NCI-H146 (cell line): ENCODE data around the gene TNFSF18.
"Not testable (repeated sequence)": the region's sequence is repeated elsewhere in the genome, so short reads cannot be mapped to it uniquely, and the experiment has no call there.

Source experiments
- DNase-seq: peaks from one replicate; lab custom pipeline; 2025; lab: John Stamatoyannopoulos, UW

TNFSF18 gene

GRCh38 chr1:173050865-173051264 lies at the start of gene TNFSF18:
TSS of gene TNFSF18 (minus strand) at chr1:173050941. CDS start at chr1:173050896, 45 bp downstream.
- no peak for DNase-seq

- no peak for DNase-seq
These were observed 48.4 kb upstream of the TNFSF18 start for GRCh38 chr1:173099166-173099565.

GRCh38 chr1:173098117-173098516 lies 47.4 kb upstream of the TNFSF18 start:
- no peak for DNase-seq

GRCh38 chr1:173097001-173097400 lies 46.3 kb upstream of the TNFSF18 start:
- no peak for DNase-seq

GRCh38 chr1:173095632-173096031 lies 44.9 kb upstream of the TNFSF18 start:
- DNase-seq, result no peak

- no peak for DNase-seq
These were observed 43.8 kb upstream of the TNFSF18 start for GRCh38 chr1:173094541-173094940.

GRCh38 chr1:173093691-173094445 lies 43.1 kb upstream of the TNFSF18 start:
- DNase-seq, result no peak

GRCh38 chr1:173084292-173084691 lies 33.6 kb upstream of the TNFSF18 start:
- no peak for DNase-seq

- DNase-seq, result no peak
These were observed 32.2 kb upstream of the TNFSF18 start for GRCh38 chr1:173082913-173083312.

GRCh38 chr1:173074217-173074616 lies 23.5 kb upstream of the TNFSF18 start:
- DNase-seq, result not testable (repeated sequence)

- no peak for DNase-seq
These were observed 13.3 kb upstream of the TNFSF18 start for GRCh38 chr1:173064011-173064410.

- DNase-seq, result no peak
These were observed 12.4 kb upstream of the TNFSF18 start for GRCh38 chr1:173063171-173063570.

- DNase-seq, result no peak
These were observed 11.6 kb upstream of the TNFSF18 start for GRCh38 chr1:173062150-173062938.

GRCh38 chr1:173058556-173058955 lies 7.8 kb upstream of the TNFSF18 start:
- no peak for DNase-seq

GRCh38 chr1:173057984-173058383 lies 7.2 kb upstream of the TNFSF18 start:
- DNase-seq, result no peak

GRCh38 chr1:173056365-173056764 lies 5.6 kb upstream of the TNFSF18 start:
- no peak for DNase-seq

- DNase-seq, result no peak
These were observed 2.0 kb upstream of the TNFSF18 start for GRCh38 chr1:173052681-173053196.

- DNase-seq, result no peak
These were observed 1.5 kb downstream of the TNFSF18 start for GRCh38 chr1:173049322-173049633.

- no peak for DNase-seq
These were observed 2.0 kb downstream of the TNFSF18 start for GRCh38 chr1:173048621-173049321.

GRCh38 chr1:173044656-173045055 lies 6.1 kb downstream of the TNFSF18 start:
- no peak for DNase-seq

- no peak for DNase-seq
These were observed 7.5 kb downstream of the TNFSF18 start for GRCh38 chr1:173043253-173043652.

- DNase-seq, result no peak
These were observed 7.9 kb downstream of the TNFSF18 start for GRCh38 chr1:173042806-173043205.

GRCh38 chr1:173039626-173040025 lies 11.1 kb downstream of the TNFSF18 start:
- DNase-seq, result no peak
